ENCODE results near the gene PLCB3. TPM values are rescaled to one million over a fixed set of nuclear protein-coding genes. Genes with fewer than 3 reads are reported as not detected.

Gene PLCB3
- total RNA-seq, 1 donor from 2014 or later = 48.7 TPM

- H3K4me2 ChIP-seq (ENCODE audit: low read length) = peak overlapping the region; percentile 99
These were observed 65.5 kb downstream of the PLCB3 start for GRCh38 chr11:64316672-64317324.

GRCh38 chr11:64317325-64317960, 66.1 kb downstream of the PLCB3 start, which contains the start of gene TRMT112:
TSS of gene TRMT112 (minus strand) at chr11:64317559. CDS start at chr11:64317526, 33 bp downstream.
- Histone ChIP-seq H3K27ac (ENCODE audit: low read depth, low read length) (peak within 1 kb of the TSS; percentile 94), H3K79me2 (ENCODE audit: insufficient read depth, low read length) (peaks cover 28% of the 10 kb centered on the region), H2AFZ (ENCODE audit: low read depth, low read length) (peak within 1 kb of the TSS; percentile 82), H3K4me2 (ENCODE audit: low read length) (peak within 1 kb of the TSS; percentile 99), H4K20me1 (ENCODE audit: insufficient read depth, low read length) (peaks cover 23% of the 10 kb centered on the region), H3K4me3 (ENCODE audit: insufficient read depth, low read depth, low read length) (peak within 1 kb of the TSS; percentile 84), H3K9me3 (ENCODE audit: insufficient read depth, low read depth, low read length) (no peaks in the 10 kb centered on the region), H3K27me3 (ENCODE audit: insufficient read depth, low read length) (no peaks in the 10 kb centered on the region), H3K9ac (ENCODE audit: low read length) (peak within 1 kb of the TSS; percentile 91), H3K36me3 (ENCODE audit: insufficient read depth, low read length) (peaks cover 3% of the 10 kb centered on the region), H3K4me1 (ENCODE audit: insufficient read depth, low read length) (peaks cover 7% of the 10 kb centered on the region)
- Mint-ChIP-seq H3K9me3 (ENCODE audit: unreplicated experiment) (no peaks in the 10 kb centered on the region), H3K27ac (ENCODE audit: unreplicated experiment) (peak within 1 kb of the TSS; percentile 95), H3K27me3 (ENCODE audit: low read depth, unreplicated experiment) (no peaks in the 10 kb centered on the region), H3K4me3 (ENCODE audit: unreplicated experiment) (peak within 1 kb of the TSS; percentile 96), H3K36me3 (ENCODE audit: low read depth, unreplicated experiment) (peaks cover 24% of the 10 kb centered on the region), H3K4me1 (ENCODE audit: low read depth, unreplicated experiment) (peaks cover 20% of the 10 kb centered on the region)
- TF ChIP-seq, protein P1, sequence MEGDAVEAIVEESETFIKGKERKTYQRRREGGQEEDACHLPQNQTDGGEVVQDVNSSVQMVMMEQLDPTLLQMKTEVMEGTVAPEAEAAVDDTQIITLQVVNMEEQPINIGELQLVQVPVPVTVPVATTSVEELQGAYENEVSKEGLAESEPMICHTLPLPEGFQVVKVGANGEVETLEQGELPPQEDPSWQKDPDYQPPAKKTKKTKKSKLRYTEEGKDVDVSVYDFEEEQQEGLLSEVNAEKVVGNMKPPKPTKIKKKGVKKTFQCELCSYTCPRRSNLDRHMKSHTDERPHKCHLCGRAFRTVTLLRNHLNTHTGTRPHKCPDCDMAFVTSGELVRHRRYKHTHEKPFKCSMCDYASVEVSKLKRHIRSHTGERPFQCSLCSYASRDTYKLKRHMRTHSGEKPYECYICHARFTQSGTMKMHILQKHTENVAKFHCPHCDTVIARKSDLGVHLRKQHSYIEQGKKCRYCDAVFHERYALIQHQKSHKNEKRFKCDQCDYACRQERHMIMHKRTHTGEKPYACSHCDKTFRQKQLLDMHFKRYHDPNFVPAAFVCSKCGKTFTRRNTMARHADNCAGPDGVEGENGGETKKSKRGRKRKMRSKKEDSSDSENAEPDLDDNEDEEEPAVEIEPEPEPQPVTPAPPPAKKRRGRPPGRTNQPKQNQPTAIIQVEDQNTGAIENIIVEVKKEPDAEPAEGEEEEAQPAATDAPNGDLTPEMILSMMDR (IDR thresholded peaks at IDR 0.05; ENCODE audit: insufficient read depth, low read depth, low read length) = no peak
- no peak for TF ChIP-seq EZH2 (IDR thresholded peaks at IDR 0.05; ENCODE audit: insufficient read depth, low read length)
- FAIRE-seq = peak; percentile 98
- DNase-seq (ENCODE audit: low read depth) = peak; percentile 98

More at GRCh38 chr11:64316672-64317324, 65.5 kb downstream of the PLCB3 start:
- DNase-seq (ENCODE audit: low read depth) (no peak), FAIRE-seq (no peak)
- Histone ChIP-seq H4K20me1 (ENCODE audit: insufficient read depth, low read length) (peaks cover 16% of the 10 kb centered on the region), H3K79me2 (ENCODE audit: insufficient read depth, low read length) (peaks cover 28% of the 10 kb centered on the region), H3K4me3 (ENCODE audit: insufficient read depth, low read depth, low read length) (peak overlapping the region; percentile 84), H3K27me3 (ENCODE audit: insufficient read depth, low read length) (no peaks in the 10 kb centered on the region), H3K27ac (ENCODE audit: low read depth, low read length) (peak overlapping the region; percentile 94), H2AFZ (ENCODE audit: low read depth, low read length) (peak overlapping the region; percentile 82), H3K9me3 (ENCODE audit: insufficient read depth, low read depth, low read length) (no peaks in the 10 kb centered on the region), H3K4me1 (ENCODE audit: insufficient read depth, low read length) (peaks cover 7% of the 10 kb centered on the region), H3K9ac (ENCODE audit: low read length) (peak overlapping the region; percentile 91), H3K36me3 (ENCODE audit: insufficient read depth, low read length) (peaks cover 3% of the 10 kb centered on the region)
- H3K27ac Mint-ChIP-seq (ENCODE audit: unreplicated experiment) = peak overlapping the region; percentile 95
- peaks cover 17% of the 10 kb centered on the region for H3K4me1 Mint-ChIP-seq (ENCODE audit: low read depth, unreplicated experiment)
- TF ChIP-seq EZH2 (IDR thresholded peaks at IDR 0.05; ENCODE audit: insufficient read depth, low read length) = no peak
- no peaks in the 10 kb centered on the region for H3K9me3 Mint-ChIP-seq (ENCODE audit: unreplicated experiment)
- H3K36me3 Mint-ChIP-seq (ENCODE audit: low read depth, unreplicated experiment) = peaks cover 24% of the 10 kb centered on the region
- no peaks in the 10 kb centered on the region for H3K27me3 Mint-ChIP-seq (ENCODE audit: low read depth, unreplicated experiment)
- H3K4me3 Mint-ChIP-seq (ENCODE audit: unreplicated experiment) = peak overlapping the region; percentile 96

DNA sequence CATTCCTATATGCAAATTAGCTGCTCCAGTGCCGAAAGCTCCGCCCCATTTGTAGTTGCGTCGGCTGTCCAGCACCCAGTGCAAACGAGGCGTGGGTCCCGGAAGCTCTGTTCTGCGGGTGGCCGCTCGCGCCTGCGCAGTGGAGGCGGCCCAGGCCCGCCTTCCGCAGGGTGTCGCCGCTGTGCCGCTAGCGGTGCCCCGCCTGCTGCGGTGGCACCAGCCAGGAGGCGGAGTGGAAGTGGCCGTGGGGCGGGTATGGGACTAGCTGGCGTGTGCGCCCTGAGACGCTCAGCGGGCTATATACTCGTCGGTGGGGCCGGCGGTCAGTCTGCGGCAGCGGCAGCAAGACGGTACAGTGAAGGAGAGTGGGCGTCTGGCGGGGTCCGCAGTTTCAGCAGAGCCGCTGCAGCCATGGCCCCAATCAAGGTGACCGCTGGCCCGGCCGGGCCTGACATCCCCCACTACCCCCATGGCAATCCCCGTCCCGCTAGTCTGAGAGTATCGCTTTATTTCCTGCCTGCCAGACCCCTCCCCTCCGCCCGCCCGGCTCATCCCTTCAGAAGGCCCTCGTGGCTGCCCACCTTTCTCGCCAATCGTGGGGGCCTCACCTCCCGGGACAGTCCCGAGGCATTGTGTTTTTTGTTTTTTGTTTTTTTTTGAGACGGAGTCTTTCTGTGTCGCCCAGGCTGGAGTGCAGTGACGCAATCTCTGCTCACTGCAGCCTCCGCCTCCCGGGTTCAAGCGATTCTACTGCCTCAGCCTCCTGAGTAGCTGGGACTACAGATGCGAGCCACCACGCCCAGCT, 66.8 kb downstream of the PLCB3 start, which contains the start of gene PRDX5:
TSS of gene PRDX5 (plus strand) at position 161 of the 805 bp plus-strand sequence. CDS start at position 256, 95 bp downstream.
- peaks cover 28% of the 10 kb centered on the region for H3K79me2 ChIP-seq (ENCODE audit: insufficient read depth, low read length)

More for the DNA sequence above, 66.8 kb downstream of the PLCB3 start, which contains the start of gene PRDX5:
- no peaks in the 10 kb centered on the region for H3K9me3 ChIP-seq (ENCODE audit: insufficient read depth, low read depth, low read length)
- H3K9me3 Mint-ChIP-seq (ENCODE audit: unreplicated experiment) = no peaks in the 10 kb centered on the region
- H3K4me3 ChIP-seq (ENCODE audit: insufficient read depth, low read depth, low read length) = peak within 1 kb of the TSS; percentile 84
- H3K27me3 Mint-ChIP-seq (ENCODE audit: low read depth, unreplicated experiment) = no peaks in the 10 kb centered on the region
- no peaks in the 10 kb centered on the region for H3K27me3 ChIP-seq (ENCODE audit: insufficient read depth, low read length)
- TF ChIP-seq, protein P1 (IDR thresholded peaks at IDR 0.05; ENCODE audit: insufficient read depth, low read depth, low read length) = no peak
- TF ChIP-seq EZH2 (IDR thresholded peaks at IDR 0.05; ENCODE audit: insufficient read depth, low read length) = no peak
- peaks cover 22% of the 10 kb centered on the region for H3K36me3 Mint-ChIP-seq (ENCODE audit: low read depth, unreplicated experiment)
- peaks cover 28% of the 10 kb centered on the region for H4K20me1 ChIP-seq (ENCODE audit: insufficient read depth, low read length)
- H3K36me3 ChIP-seq (ENCODE audit: insufficient read depth, low read length) = peaks cover 3% of the 10 kb centered on the region
- H2AFZ ChIP-seq (ENCODE audit: low read depth, low read length) = peak within 1 kb of the TSS; percentile 82
- H3K4me2 ChIP-seq (ENCODE audit: low read length) = peak within 1 kb of the TSS; percentile 99
- DNase-seq (ENCODE audit: low read depth) = peak; percentile 87
- peak within 1 kb of the TSS; percentile 91 for H3K9ac ChIP-seq (ENCODE audit: low read length)
- H3K27ac ChIP-seq (ENCODE audit: low read depth, low read length) = peak within 1 kb of the TSS; percentile 94
- FAIRE-seq = no peak
- peak within 1 kb of the TSS; percentile 96 for H3K4me3 Mint-ChIP-seq (ENCODE audit: unreplicated experiment)
- peaks cover 23% of the 10 kb centered on the region for H3K4me1 Mint-ChIP-seq (ENCODE audit: low read depth, unreplicated experiment)
- peak within 1 kb of the TSS; percentile 95 for H3K27ac Mint-ChIP-seq (ENCODE audit: unreplicated experiment)
- peaks cover 7% of the 10 kb centered on the region for H3K4me1 ChIP-seq (ENCODE audit: insufficient read depth, low read length)

Data from astrocyte (in vitro differentiated cells and primary cell).